HG02623 (cell line): Measurements from ENCODE around the gene TAOK1.

Source experiments
- ATAC-seq: cut with Tn5 transposase; IDR thresholded peaks from one replicate; pipeline ENCODE4 v1.9.1; 2021; ENCODE audit warnings: moderate library complexity; ENCODE audit not compliant: unreplicated experiment

The TAOK1 gene

GRCh38 chr17:29592850-29593551, 202.8 kb downstream of the TAOK1 start, which contains the start of gene ANKRD13B:
Gene ANKRD13B (plus strand): TSS chr17:29593132. CDS start chr17:29593622, 490 bp downstream.
- no peak for ATAC-seq

GRCh38 chr17:29593591-29594518, 203.7 kb downstream of the TAOK1 start:
- no peak for ATAC-seq

GRCh38 chr17:29594519-29595090, 204.4 kb downstream of the TAOK1 start:
- no peak for ATAC-seq

- ATAC-seq = no peak
Measured at GRCh38 chr17:29595107-29595942, 205.2 kb downstream of the TAOK1 start.

- no peak for ATAC-seq
Measured at GRCh38 chr17:29595943-29596774, 206.0 kb downstream of the TAOK1 start.

- ATAC-seq = no peak
Measured at GRCh38 chr17:29596811-29597210, 206.6 kb downstream of the TAOK1 start.

GRCh38 chr17:29597361-29598172, 207.4 kb downstream of the TAOK1 start:
- ATAC-seq = no peak
